Astrocyte (in vitro differentiated cells and primary cell): Measurements from ENCODE around the gene CACNA1A. TPM values are rescaled to one million over a fixed set of nuclear protein-coding genes. Genes with fewer than 3 reads are reported as not detected.

Experiments used
- DNase-seq: peaks from one replicate; pipeline ENCODE4 v3.0.0-alpha.2; 2010; ENCODE audit warnings: low read depth
- FAIRE-seq: peaks from 2 replicates; lab custom pipeline; 2011; peaks lifted over from hg19 to GRCh38; lab: Jason Lieb, UNC
- H2AFZ ChIP-seq: 2 replicates; pipeline ENCODE4 v1.6.0; 2012; ENCODE audit warnings: low read depth, low read length, inconsistent platforms
- H3K27ac ChIP-seq: 2 replicates; pipeline ENCODE4 v1.5.1; 2011; ENCODE audit warnings: low read depth, low read length, inconsistent platforms
- H3K27me3 ChIP-seq: 2 replicates; pipeline ENCODE4 v1.6.0; 2011; ENCODE audit warnings: low read length, inconsistent platforms; ENCODE audit not compliant: insufficient read depth
- H3K36me3 ChIP-seq: 2 replicates; pipeline ENCODE4 v1.5.1; 2011; ENCODE audit warnings: low read length, inconsistent platforms; ENCODE audit not compliant: insufficient read depth
- H3K4me1 ChIP-seq: 2 replicates; pipeline ENCODE4 v1.5.1; 2011; ENCODE audit warnings: low read length, inconsistent platforms; ENCODE audit not compliant: insufficient read depth
- H3K4me2 ChIP-seq: 2 replicates; pipeline ENCODE4 v1.6.0; 2012; ENCODE audit warnings: low read length, inconsistent platforms
- H3K4me3 ChIP-seq: 2 replicates; pipeline ENCODE4 v1.5.1; 2011; ENCODE audit warnings: low read depth, mild to moderate bottlenecking, low read length, inconsistent platforms; ENCODE audit not compliant: insufficient read depth
- H3K79me2 ChIP-seq: 2 replicates; pipeline ENCODE4 v1.6.0; 2012; ENCODE audit warnings: mild to moderate bottlenecking, low read length, inconsistent platforms; ENCODE audit not compliant: insufficient read depth
- H3K9ac ChIP-seq: 2 replicates; pipeline ENCODE4 v1.6.0; 2012; ENCODE audit warnings: mild to moderate bottlenecking, low read length, inconsistent platforms
- H3K9me3 ChIP-seq: 2 replicates; pipeline ENCODE4 v1.5.1; 2012; ENCODE audit warnings: low read depth, mild to moderate bottlenecking, low read length, inconsistent platforms; ENCODE audit not compliant: insufficient read depth
- H4K20me1 ChIP-seq: 2 replicates; pipeline ENCODE4 v1.6.0; 2012; ENCODE audit warnings: low read length, inconsistent platforms; ENCODE audit not compliant: insufficient read depth
- H3K27ac Mint-ChIP-seq: one replicate; pipeline ENCODE4 v1.8.0; 2021; ENCODE audit warnings: mild to moderate bottlenecking, mixed read lengths; ENCODE audit not compliant: unreplicated experiment
- H3K27me3 Mint-ChIP-seq: one replicate; pipeline ENCODE4 v1.8.0; 2021; ENCODE audit warnings: low read depth, mixed read lengths; ENCODE audit not compliant: unreplicated experiment
- H3K36me3 Mint-ChIP-seq: one replicate; pipeline ENCODE4 v1.8.0; 2021; ENCODE audit warnings: low read depth, mixed read lengths; ENCODE audit not compliant: unreplicated experiment
- H3K4me1 Mint-ChIP-seq: one replicate; pipeline ENCODE4 v1.8.0; 2021; ENCODE audit warnings: low read depth, mixed read lengths; ENCODE audit not compliant: unreplicated experiment
- H3K4me3 Mint-ChIP-seq: one replicate; pipeline ENCODE4 v1.8.0; 2021; ENCODE audit warnings: mild to moderate bottlenecking, moderate library complexity, mixed read lengths; ENCODE audit not compliant: unreplicated experiment
- H3K9me3 Mint-ChIP-seq: one replicate; pipeline ENCODE4 v1.8.0; 2021; ENCODE audit warnings: mild to moderate bottlenecking, mixed read lengths; ENCODE audit not compliant: unreplicated experiment
- EZH2 ChIP-seq: IDR thresholded peaks from 2 replicates; pipeline ENCODE4 v1.6.1; 2012; ENCODE audit warnings: mild to moderate bottlenecking, low read length, inconsistent platforms; ENCODE audit not compliant: insufficient read depth
- total RNA-seq: library from RNA; stranded (reverse); gene quantifications from 2 replicates; pipeline ENCODE4 v1.2.1, GENCODE V29; 2021
- TF ChIP-seq, protein P1 (sequence below): IDR thresholded peaks from 2 replicates; pipeline ENCODE4 v1.5.1; 2011; ENCODE audit warnings: low read depth, mild to moderate bottlenecking, inconsistent platforms, low read length, moderate library complexity; ENCODE audit not compliant: insufficient read depth

CACNA1A gene
- total RNA-seq, 1 donor from 2014 or later: 9.4 TPM

GRCh38 chr19:13381827-13382632 is 124.2 kb downstream of the CACNA1A start:
- peaks cover 2% of the 10 kb centered on the region for H3K27me3 Mint-ChIP-seq
- H3K27ac Mint-ChIP-seq: no peak overlapping the region
- FAIRE-seq: no peak

GRCh38 chr19:13376537-13376936 is 129.7 kb downstream of the CACNA1A start:
- no peak overlapping the region for H2AFZ ChIP-seq
- H3K27me3 Mint-ChIP-seq: peaks cover 2% of the 10 kb centered on the region
- no peak overlapping the region for H3K4me3 Mint-ChIP-seq
- FAIRE-seq (no peak), DNase-seq (no peak)
- H3K4me2 ChIP-seq: no peak overlapping the region
- no peaks in the 10 kb centered on the region for H3K27me3 ChIP-seq
- H3K4me3 ChIP-seq: no peak overlapping the region
- H3K9me3 Mint-ChIP-seq: peaks cover 3% of the 10 kb centered on the region
- H3K9ac ChIP-seq: no peak overlapping the region
- no peaks in the 10 kb centered on the region for H3K79me2 ChIP-seq
- TF ChIP-seq EZH2: no peak
- TF ChIP-seq, protein P1, sequence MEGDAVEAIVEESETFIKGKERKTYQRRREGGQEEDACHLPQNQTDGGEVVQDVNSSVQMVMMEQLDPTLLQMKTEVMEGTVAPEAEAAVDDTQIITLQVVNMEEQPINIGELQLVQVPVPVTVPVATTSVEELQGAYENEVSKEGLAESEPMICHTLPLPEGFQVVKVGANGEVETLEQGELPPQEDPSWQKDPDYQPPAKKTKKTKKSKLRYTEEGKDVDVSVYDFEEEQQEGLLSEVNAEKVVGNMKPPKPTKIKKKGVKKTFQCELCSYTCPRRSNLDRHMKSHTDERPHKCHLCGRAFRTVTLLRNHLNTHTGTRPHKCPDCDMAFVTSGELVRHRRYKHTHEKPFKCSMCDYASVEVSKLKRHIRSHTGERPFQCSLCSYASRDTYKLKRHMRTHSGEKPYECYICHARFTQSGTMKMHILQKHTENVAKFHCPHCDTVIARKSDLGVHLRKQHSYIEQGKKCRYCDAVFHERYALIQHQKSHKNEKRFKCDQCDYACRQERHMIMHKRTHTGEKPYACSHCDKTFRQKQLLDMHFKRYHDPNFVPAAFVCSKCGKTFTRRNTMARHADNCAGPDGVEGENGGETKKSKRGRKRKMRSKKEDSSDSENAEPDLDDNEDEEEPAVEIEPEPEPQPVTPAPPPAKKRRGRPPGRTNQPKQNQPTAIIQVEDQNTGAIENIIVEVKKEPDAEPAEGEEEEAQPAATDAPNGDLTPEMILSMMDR: no peak
- H3K4me1 ChIP-seq: no peaks in the 10 kb centered on the region
- no peak overlapping the region for H3K27ac Mint-ChIP-seq
- no peaks in the 10 kb centered on the region for H3K4me1 Mint-ChIP-seq
- H3K27ac ChIP-seq: no peak overlapping the region
- no peaks in the 10 kb centered on the region for H3K36me3 ChIP-seq
- H3K9me3 ChIP-seq: no peaks in the 10 kb centered on the region
- no peaks in the 10 kb centered on the region for H4K20me1 ChIP-seq
- H3K36me3 Mint-ChIP-seq: no peaks in the 10 kb centered on the region

More at GRCh38 chr19:13381827-13382632, 124.2 kb downstream of the CACNA1A start:
- TF ChIP-seq, protein P1: no peak
- no peak for TF ChIP-seq EZH2
- no peaks in the 10 kb centered on the region for H3K4me1 ChIP-seq
- no peak for DNase-seq
- no peak overlapping the region for H3K4me2 ChIP-seq
- H3K4me1 Mint-ChIP-seq: no peaks in the 10 kb centered on the region
- H3K36me3 ChIP-seq: no peaks in the 10 kb centered on the region
- no peak overlapping the region for H2AFZ ChIP-seq
- no peaks in the 10 kb centered on the region for H3K9me3 ChIP-seq
- no peaks in the 10 kb centered on the region for H3K9me3 Mint-ChIP-seq
- no peak overlapping the region for H3K27ac ChIP-seq
- no peak overlapping the region for H3K4me3 Mint-ChIP-seq
- no peaks in the 10 kb centered on the region for H3K79me2 ChIP-seq
- no peaks in the 10 kb centered on the region for H3K36me3 Mint-ChIP-seq
- H3K9ac ChIP-seq: no peak overlapping the region
- peaks cover 3% of the 10 kb centered on the region for H3K27me3 ChIP-seq
- H3K4me3 ChIP-seq: no peak overlapping the region
- H4K20me1 ChIP-seq: no peaks in the 10 kb centered on the region

DNA sequence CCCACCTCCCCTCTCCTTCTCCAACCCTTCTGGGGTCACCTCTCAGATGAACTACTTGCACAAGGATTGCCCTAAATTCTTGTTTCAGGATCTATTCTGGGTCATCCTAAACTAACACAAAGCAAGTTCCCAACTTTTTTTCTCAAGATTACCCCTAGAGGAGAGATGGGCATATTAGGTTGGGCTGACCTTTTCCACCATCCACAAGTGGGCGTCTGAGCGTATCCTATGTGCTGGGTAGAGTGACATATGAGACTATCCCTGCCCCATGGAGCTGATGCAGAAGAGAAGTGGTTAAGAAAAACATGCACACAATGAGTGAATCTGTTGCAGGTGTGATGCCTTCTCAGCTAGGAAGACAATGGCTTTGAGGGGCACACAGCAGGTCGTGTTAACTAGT is 132.7 kb downstream of the CACNA1A start:
- H3K9ac ChIP-seq: no peak overlapping the region
- Mint-ChIP-seq H3K4me3 (no peak overlapping the region), H3K9me3 (peaks cover 6% of the 10 kb centered on the region), H3K4me1 (no peaks in the 10 kb centered on the region), H3K27ac (no peak overlapping the region), H3K27me3 (peaks cover 2% of the 10 kb centered on the region), H3K36me3 (peaks cover 2% of the 10 kb centered on the region)
- TF ChIP-seq EZH2: no peak
- TF ChIP-seq, protein P1: no peak
- no peak overlapping the region for H3K4me2 ChIP-seq
- no peak overlapping the region for H3K4me3 ChIP-seq
- DNase-seq: no peak
- no peaks in the 10 kb centered on the region for H4K20me1 ChIP-seq
- no peaks in the 10 kb centered on the region for H3K9me3 ChIP-seq
- H3K4me1 ChIP-seq: no peaks in the 10 kb centered on the region
- H3K36me3 ChIP-seq: no peaks in the 10 kb centered on the region
- no peaks in the 10 kb centered on the region for H3K27me3 ChIP-seq
- no peaks in the 10 kb centered on the region for H3K79me2 ChIP-seq
- no peak overlapping the region for H3K27ac ChIP-seq
- no peak for FAIRE-seq
- H2AFZ ChIP-seq: no peak overlapping the region
